NCI-H1930 (cell line): ENCODE measurements around the gene TMEM168.
"Not testable (repeated sequence)": the region's sequence is repeated elsewhere in the genome, so short reads cannot be mapped to it uniquely, and the experiment has no call there.

Experiments
- DNase-seq, 2 experiments: peaks; one replicate each; lab custom pipeline; 2025; lab: John Stamatoyannopoulos, UW

Gene TMEM168

GRCh38 chr7:112789817-112790585 is at the start of gene TMEM168:
Gene TMEM168, minus strand, starts transcription at chr7:112790393. Its CDS starts 5,568 bp downstream, at chr7:112784825.
- DNase-seq, result peak; percentile 56 to 74

GRCh38 chr7:112835928-112836327 is 45.7 kb upstream of the TMEM168 start:
- DNase-seq, result not testable (repeated sequence)

- DNase-seq, result no peak
Observed at GRCh38 chr7:112833082-112833481, 42.9 kb upstream of the TMEM168 start.

GRCh38 chr7:112830769-112831168 is 40.6 kb upstream of the TMEM168 start:
- DNase-seq, result no peak

GRCh38 chr7:112828696-112829095 is 38.5 kb upstream of the TMEM168 start:
- no peak for DNase-seq

GRCh38 chr7:112821345-112821744 is 31.2 kb upstream of the TMEM168 start:
- no peak for DNase-seq

GRCh38 chr7:112819536-112819935 is 29.3 kb upstream of the TMEM168 start:
- DNase-seq, result peak in 1 of 2 experiments; percentile 11

- no peak for DNase-seq
Observed at GRCh38 chr7:112806156-112806555, 16.0 kb upstream of the TMEM168 start.

- DNase-seq, result no peak
Observed at GRCh38 chr7:112802406-112802805, 12.2 kb upstream of the TMEM168 start.

GRCh38 chr7:112800486-112800885 is 10.3 kb upstream of the TMEM168 start:
- no peak for DNase-seq

- DNase-seq, result no peak
Observed at GRCh38 chr7:112799448-112800120, 9.4 kb upstream of the TMEM168 start.

- peak in 1 of 2 experiments; percentile 40 for DNase-seq
Observed at GRCh38 chr7:112798274-112799159, 8.3 kb upstream of the TMEM168 start.

GRCh38 chr7:112796552-112796951 is 6.4 kb upstream of the TMEM168 start:
- DNase-seq, result not testable (repeated sequence)

GRCh38 chr7:112792441-112792840 is 2.2 kb upstream of the TMEM168 start:
- no peak for DNase-seq

- no peak for DNase-seq
Observed at GRCh38 chr7:112791465-112792168, 1.4 kb upstream of the TMEM168 start.

GRCh38 chr7:112790586-112791003 is 402 bp upstream of the TMEM168 start:
- DNase-seq, result no peak

GRCh38 chr7:112789453-112789816 is 758 bp downstream of the TMEM168 start:
- DNase-seq, result no peak

- DNase-seq, result no peak
Observed at GRCh38 chr7:112788778-112789343, 1.3 kb downstream of the TMEM168 start.

GRCh38 chr7:112784603-112785002 is 5.6 kb downstream of the TMEM168 start:
- no peak for DNase-seq

GRCh38 chr7:112782498-112782897 is 7.7 kb downstream of the TMEM168 start:
- no peak for DNase-seq

GRCh38 chr7:112781558-112781957 is 8.6 kb downstream of the TMEM168 start:
- no peak for DNase-seq
